Measurements from ENCODE around the gene PTPRG.

Gene PTPRG

DNA sequence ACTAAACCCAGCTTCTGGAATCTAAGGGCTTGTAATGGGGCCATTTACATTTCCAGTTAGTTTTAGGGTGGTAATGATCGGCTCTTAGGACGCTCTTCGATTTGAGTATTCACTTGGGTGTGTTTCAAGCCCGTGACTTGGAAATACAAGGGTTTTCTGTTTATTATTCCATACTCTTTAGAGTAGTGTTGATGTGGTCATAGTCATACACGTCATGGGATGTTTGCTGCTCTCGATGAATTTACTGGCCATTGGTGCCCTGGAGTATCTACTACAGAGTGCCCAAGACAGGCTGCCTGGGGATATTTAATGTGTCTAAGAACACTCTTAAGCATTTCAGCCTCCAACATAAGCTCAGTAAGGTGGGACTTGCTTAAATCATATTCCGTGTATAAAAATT, 64.1 kb downstream of the PTPRG start:
- DNase-seq, result no peak

- no peak for DNase-seq
These were observed 65.1 kb downstream of the PTPRG start for GRCh38 chr3:61626484-61626883.

DNA sequence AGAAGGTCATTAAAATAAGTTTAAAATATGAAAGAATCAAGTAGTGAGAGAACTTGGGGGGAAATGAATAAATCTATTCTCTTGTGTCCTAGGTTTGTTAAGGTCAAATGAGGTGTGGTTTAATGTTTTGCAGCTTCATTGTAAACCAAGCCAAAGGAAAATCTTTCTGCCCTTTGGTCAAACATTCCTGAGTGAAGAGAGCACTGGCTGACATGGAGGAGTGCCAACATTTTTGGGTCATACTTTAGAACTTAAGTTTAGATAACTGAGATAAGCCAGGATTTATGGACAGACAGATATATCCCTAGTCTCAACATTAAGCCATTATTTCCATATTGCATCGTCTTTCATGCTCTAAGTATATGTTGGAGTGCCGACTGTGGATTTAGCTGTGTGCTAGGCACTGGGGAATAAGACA, 66.4 kb downstream of the PTPRG start:
- no peak for DNase-seq

DNA sequence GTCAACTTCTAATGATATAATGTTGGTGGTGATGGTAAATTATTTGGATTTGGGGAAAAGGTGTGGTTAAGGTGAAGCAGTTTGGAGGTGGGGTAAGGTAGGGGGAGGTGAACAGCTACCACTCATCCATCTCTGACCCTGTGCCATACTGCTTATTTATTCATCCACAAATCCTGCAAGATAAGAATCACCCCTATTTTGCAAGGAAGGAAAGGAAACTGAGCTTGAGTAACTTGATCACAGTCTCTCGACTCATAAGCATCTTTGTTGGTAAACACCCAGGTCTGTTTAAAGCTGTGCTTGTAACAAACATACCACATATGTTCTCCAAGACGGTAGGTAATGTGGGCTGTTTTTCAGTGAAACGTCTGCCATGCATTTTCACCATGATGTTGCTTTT, 67.3 kb downstream of the PTPRG start:
- no peak for DNase-seq

- DNase-seq, result no peak
These were observed 68.1 kb downstream of the PTPRG start for GRCh38 chr3:61629442-61629841.

- no peak for DNase-seq
These were observed 69.9 kb downstream of the PTPRG start for GRCh38 chr3:61631108-61631769.

DNA sequence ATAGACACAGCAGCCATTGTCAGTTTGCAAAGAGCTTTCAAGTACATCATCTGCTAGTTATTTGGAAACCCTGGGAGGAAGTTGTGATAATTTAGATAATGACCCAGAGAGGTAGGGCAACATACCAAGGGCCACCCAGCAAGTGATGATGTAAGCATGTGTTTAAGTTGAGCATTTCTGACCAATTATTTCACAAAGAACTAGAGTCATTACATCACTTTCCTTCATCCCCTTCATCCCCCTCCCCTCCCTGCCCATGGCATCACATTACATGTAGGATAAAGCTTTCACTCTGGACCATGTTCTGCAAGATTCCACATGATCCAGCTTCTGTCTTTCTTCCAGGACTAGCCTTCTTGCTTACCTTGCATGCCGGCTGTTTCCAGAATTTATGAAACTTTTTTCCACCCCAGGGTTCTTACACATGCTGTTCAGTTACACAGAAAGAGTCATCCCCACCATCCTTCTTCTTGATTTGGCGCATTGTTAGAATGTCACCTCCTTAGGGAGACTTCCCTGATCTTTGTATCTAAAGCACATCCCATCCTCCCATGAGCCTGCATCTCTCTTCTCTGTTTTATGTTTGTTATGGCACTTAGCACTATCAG, 71.3 kb downstream of the PTPRG start:
- DNase-seq, result no peak

- no peak for DNase-seq
These were observed 73.3 kb downstream of the PTPRG start for GRCh38 chr3:61634678-61635077.

- no peak for DNase-seq
These were observed 76.0 kb downstream of the PTPRG start for GRCh38 chr3:61637088-61638051.

- no peak for DNase-seq
These were observed 77.4 kb downstream of the PTPRG start for GRCh38 chr3:61638741-61639140.

GRCh38 chr3:61639991-61640390, 78.6 kb downstream of the PTPRG start:
- no peak for DNase-seq

- no peak for DNase-seq
These were observed 83.8 kb downstream of the PTPRG start for GRCh38 chr3:61645148-61645547.

- DNase-seq, result no peak
These were observed 85.0 kb downstream of the PTPRG start for GRCh38 chr3:61646360-61646759.

DNA sequence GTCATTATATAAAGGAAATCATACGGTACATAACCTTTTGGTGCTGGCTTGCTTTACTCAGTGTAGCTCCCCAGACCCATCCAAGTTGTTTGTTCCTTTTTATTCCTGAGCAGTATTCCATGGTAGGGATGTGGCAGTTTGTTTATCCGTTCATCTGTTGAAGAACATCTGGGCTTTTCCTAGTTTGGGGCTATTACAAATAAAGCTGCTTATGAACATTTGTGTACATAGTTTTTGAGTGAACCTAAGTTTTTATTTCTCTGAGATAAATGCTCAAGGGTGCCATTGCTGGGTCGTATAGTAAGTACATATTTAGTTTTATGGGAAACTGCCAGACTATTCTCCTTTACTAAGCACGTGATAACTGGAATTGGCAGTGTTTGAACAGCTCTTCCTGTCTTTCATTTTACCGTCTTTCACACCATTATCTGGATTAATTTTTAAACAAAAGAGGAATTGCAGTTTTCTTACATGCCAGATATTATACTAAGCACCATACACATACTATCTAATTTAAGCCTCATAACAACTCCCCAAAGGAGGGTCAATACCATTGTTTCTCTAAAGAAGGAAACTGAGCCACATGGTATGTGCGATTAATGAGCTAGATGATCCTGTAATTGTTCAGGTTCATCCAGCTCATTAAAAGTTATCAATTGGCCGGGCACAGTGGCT, 85.6 kb downstream of the PTPRG start:
- no peak for DNase-seq

- DNase-seq, result no peak
These were observed 87.1 kb downstream of the PTPRG start for GRCh38 chr3:61648481-61648880.

- no peak for DNase-seq
These were observed 88.2 kb downstream of the PTPRG start for GRCh38 chr3:61649381-61650170.

- DNase-seq, result no peak
These were observed 88.9 kb downstream of the PTPRG start for GRCh38 chr3:61650276-61650675.

DNA sequence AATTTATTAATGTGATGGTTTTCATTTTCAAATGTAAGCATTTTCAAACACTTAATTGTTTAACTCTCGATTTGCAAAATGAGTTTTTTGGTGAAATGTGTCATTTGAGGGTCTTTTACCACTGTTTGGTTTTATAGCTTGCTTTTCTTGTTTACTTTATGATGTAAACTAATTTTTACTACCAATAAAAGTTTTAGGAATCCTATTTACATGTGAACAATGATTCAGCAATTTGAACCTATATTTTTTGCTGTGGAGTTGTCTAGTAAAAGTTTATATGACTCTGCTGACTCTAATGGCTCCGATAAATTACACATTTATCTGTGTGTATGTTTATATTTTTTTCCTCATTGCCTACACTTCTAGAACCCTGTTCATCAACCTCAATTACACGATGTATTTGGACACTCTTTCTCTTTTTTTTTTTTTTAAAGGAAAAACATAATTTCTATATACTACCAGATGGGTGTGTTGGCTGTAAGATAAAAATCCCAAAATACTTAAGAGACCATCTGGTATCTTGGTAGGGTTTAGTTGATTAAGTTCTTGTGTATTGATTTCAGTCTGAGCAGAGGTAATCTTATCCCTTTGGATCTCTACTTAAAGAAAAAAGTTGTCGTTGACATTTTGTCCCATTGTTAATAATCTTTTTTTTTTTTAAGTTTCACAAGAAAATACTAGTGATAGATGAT, 89.5 kb downstream of the PTPRG start:
- DNase-seq, result no peak

DNA sequence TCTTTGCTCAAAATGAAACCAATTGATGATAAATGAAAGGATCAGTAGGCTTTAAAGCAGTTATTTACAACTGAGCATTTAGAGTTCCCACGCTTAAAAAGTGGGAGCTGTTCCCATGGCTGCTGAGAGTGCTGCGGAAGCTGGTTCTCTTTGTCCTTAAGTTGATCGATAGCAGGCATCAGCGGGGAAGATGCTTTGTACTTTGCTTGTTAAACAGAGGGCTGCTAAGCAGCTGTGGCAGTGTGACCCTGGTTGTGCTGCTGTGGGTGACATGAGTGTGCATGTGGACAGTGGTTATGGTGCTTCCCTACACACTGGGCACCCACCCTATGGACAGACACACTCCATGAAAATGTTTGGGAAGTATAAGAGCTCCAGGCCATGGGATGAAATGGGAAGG, 96.3 kb downstream of the PTPRG start:
- DNase-seq, result no peak

- no peak for DNase-seq
These were observed 101.5 kb downstream of the PTPRG start for GRCh38 chr3:61662861-61663260.

DNA sequence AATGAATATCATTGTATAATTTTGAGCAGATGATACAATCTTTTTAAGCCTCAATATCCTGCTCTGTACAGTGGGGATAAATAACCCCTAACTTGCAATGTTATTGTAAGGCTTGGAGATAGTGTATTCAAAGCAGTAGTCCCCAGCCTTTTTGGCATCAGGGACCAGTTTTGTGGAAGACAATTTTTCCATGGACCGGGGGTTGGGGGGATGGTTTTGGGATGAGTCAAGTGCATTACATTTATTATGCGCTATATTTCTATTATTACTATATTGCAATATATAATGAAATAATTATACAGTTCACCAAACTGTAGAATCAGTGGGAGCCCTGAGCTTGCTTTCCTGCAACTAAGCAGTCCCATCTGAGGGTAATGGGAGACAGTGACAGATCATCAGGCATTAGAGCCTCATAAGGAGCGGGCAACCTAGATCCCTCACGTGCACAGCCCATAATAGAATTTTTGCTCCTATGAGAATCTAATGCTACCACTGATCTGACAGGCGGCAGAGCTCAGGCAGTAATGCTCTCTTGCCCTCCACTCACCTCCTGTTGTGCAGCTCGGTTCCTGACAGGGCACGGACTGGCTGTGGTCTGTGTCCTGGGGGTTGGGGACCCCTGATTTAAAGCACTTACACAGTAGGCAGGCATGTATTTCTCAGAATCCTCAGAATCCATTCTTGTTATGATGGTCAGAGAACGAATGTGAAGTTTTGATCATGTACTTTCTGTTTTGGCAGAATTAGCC, 102.2 kb downstream of the PTPRG start:
- no peak for DNase-seq
